GM12878 (cell line): Measurements from ENCODE around the gene GPR137B. TPM values are rescaled to one million over a fixed set of nuclear protein-coding genes. Genes with fewer than 3 reads are reported as not detected.
A peak's percentile ranks its signal among the peaks of the same experiment; 100 is the strongest.
"Not testable (repeated sequence)": the region's sequence is repeated elsewhere in the genome, so short reads cannot be mapped to it uniquely, and the experiment has no call there.

ENCODE experiments used
- ATAC-seq: fragments of 200-7000 bp; cut with Tn5 transposase; 3 replicates; pipeline ENCODE4 v1.9.1; 2020; ENCODE audit warnings: mild to moderate bottlenecking, moderate library complexity
- BruUV-seq: library from RNA; stranded (reverse); fragments of 400-500 nt; replicated peaks from 2 replicates; lab custom pipeline; 2021; lab: Mats Ljungman, UMichigan
- CTCF ChIA-PET: fragments of 300-600 bp; sonication (Branson Sonifier 250); formaldehyde crosslinking; extraction: SDS; loops from one replicate; lab custom pipeline; 2021; ENCODE audit warnings: inconsistent platforms; lab: Yijun Ruan, JAX
- POLR2A ChIA-PET: fragments of 350-600 bp; formaldehyde crosslinking; extraction: SDS; loops from one replicate; lab custom pipeline; 2021; ENCODE audit warnings: inconsistent platforms; lab: Charles Lee
- RAD21 ChIA-PET: fragments of 300-600 bp; sonication (Branson Sonifier 250); formaldehyde crosslinking; loops from one replicate; lab custom pipeline; 2023; ENCODE audit warnings: antibody characterized with exemption; ENCODE audit not compliant: unreplicated experiment; lab: Charles Lee
- SMC1A ChIA-PET: fragments of 300-600 bp; sonication (Branson Sonifier 250); formaldehyde crosslinking; loops from one replicate; lab custom pipeline; 2023; ENCODE audit not compliant: unreplicated experiment, uncharacterized antibody; lab: Charles Lee
- DNase-seq: peaks from one replicate; pipeline ENCODE4 v3.0.0-alpha.2; 2011; ENCODE audit warnings: low read depth, low spot score
- FAIRE-seq: peaks from 3 replicates; lab custom pipeline; 2011; peaks lifted over from hg19 to GRCh38; lab: Jason Lieb, UNC
- H2AFZ ChIP-seq: 2 replicates; pipeline ENCODE4 v1.6.0; 2011; ENCODE audit warnings: low read depth, low read length, control low read depth; ENCODE audit not compliant: control insufficient read depth
- H3K27ac ChIP-seq: 2 replicates; pipeline ENCODE4 v1.5.1; 2011; ENCODE audit warnings: control low read depth; ENCODE audit not compliant: control insufficient read depth, insufficient read depth
- H3K27me3 ChIP-seq, 2 experiments: replicated peaks in 1 of 2; 2 replicates each; pipeline versions ENCODE4 v1.6.0 to v1.6.1; 2011; ENCODE audit warnings: low read length in 1 of 2; ENCODE audit not compliant: control insufficient read depth in 2 of 2, insufficient read depth in 2 of 2
- H3K36me3 ChIP-seq, 2 experiments: 2 replicates each; pipeline ENCODE4 v1.5.1; 2011; ENCODE audit warnings: low read length in 1 of 2; ENCODE audit not compliant: control insufficient read depth in 2 of 2, insufficient read depth in 2 of 2
- H3K4me1 ChIP-seq: 2 replicates; pipeline ENCODE4 v1.6.1; 2011; ENCODE audit warnings: mild to moderate bottlenecking, low read length, moderate library complexity, mixed read lengths; ENCODE audit not compliant: control insufficient read depth, insufficient read depth
- H3K4me2 ChIP-seq: 2 replicates; pipeline ENCODE4 v1.6.0; 2011; ENCODE audit warnings: control low read depth; ENCODE audit not compliant: control insufficient read depth, insufficient read depth
- H3K4me3 ChIP-seq: fragments of 200-600 bp; sonication (generic); 2 replicates; pipeline ENCODE4 v1.5.1; 2016
- H3K79me2 ChIP-seq: 2 replicates; pipeline ENCODE4 v1.6.0; 2011; ENCODE audit warnings: low read length; ENCODE audit not compliant: control insufficient read depth, insufficient read depth
- H3K9ac ChIP-seq: 2 replicates; pipeline ENCODE4 v1.8.0; 2011; ENCODE audit warnings: low read length, control low read depth, mixed read lengths; ENCODE audit not compliant: control insufficient read depth, insufficient read depth
- H3K9me3 ChIP-seq: replicated peaks from 3 replicates; pipeline ENCODE4 v1.5.1; 2011; ENCODE audit warnings: mild to moderate bottlenecking, low read length; ENCODE audit not compliant: control insufficient read depth, insufficient read depth
- H4K20me1 ChIP-seq: 2 replicates; pipeline ENCODE4 v1.6.0; 2011; ENCODE audit not compliant: control insufficient read depth, insufficient read depth
- BCL11A ChIP-seq: IDR thresholded peaks from 2 replicates; pipeline ENCODE4 v1.6.1; 2011; ENCODE audit warnings: low read depth, low read length
- BCL3 ChIP-seq: IDR thresholded peaks from 2 replicates; pipeline ENCODE4 v1.6.1; 2011; ENCODE audit warnings: borderline replicate concordance, low read depth, mild to moderate bottlenecking, moderate library complexity, low read length; ENCODE audit not compliant: insufficient read depth, poor library complexity, severe bottlenecking
- BHLHE40 ChIP-seq, 2 experiments: fragments of 450-650 bp in 1 of 2; IDR thresholded peaks; 2 replicates each; pipeline ENCODE4 v1.6.1; 2011 to 2017; ENCODE audit warnings: low read depth in 2 of 2, borderline replicate concordance in 1 of 2, improper control_type of control experiment in 1 of 2, low read length in 1 of 2, mild to moderate bottlenecking in 1 of 2
- CREM ChIP-seq: IDR thresholded peaks from 2 replicates; pipeline ENCODE4 v1.6.1; 2014; ENCODE audit warnings: antibody characterized with exemption, low read depth
- EED ChIP-seq: sonication (generic); IDR thresholded peaks from 2 replicates; pipeline ENCODE4 v1.6.1; 2016; ENCODE audit warnings: antibody characterized with exemption, low read depth
- EP300 ChIP-seq, 2 experiments: fragments of 150-350 bp in 1 of 2; IDR thresholded peaks; 2 replicates each; pipeline ENCODE4 v1.6.1; 2011 to 2012; ENCODE audit warnings: low read depth in 2 of 2, low read length in 2 of 2, borderline replicate concordance in 1 of 2, improper control_type of control experiment in 1 of 2, inconsistent platforms in 1 of 2; ENCODE audit not compliant: control insufficient read depth in 1 of 2
- IRF4 ChIP-seq: IDR thresholded peaks from 2 replicates; pipeline ENCODE4 v1.6.1; 2011; ENCODE audit warnings: low read depth, low read length
- JUNB ChIP-seq: IDR thresholded peaks from 2 replicates; pipeline ENCODE4 v1.6.1; 2016; ENCODE audit warnings: antibody characterized with exemption, mild to moderate bottlenecking
- JUND ChIP-seq: IDR thresholded peaks from 2 replicates; pipeline ENCODE4 v1.6.1; 2012; ENCODE audit warnings: low read depth, mild to moderate bottlenecking, low read length, improper control_type of control experiment, moderate library complexity
- PBX3 ChIP-seq: IDR thresholded peaks from 2 replicates; pipeline ENCODE4 v1.6.1; 2011; ENCODE audit warnings: mild to moderate bottlenecking, low read depth, low read length, moderate library complexity; ENCODE audit not compliant: insufficient replicate concordance
- PML ChIP-seq: IDR thresholded peaks from 2 replicates; pipeline ENCODE4 v1.6.1; 2012; ENCODE audit warnings: low read length, inconsistent platforms
- POU2F2 ChIP-seq: IDR thresholded peaks from 3 replicates; pipeline ENCODE4 v1.6.1; 2011; ENCODE audit warnings: low read depth, mild to moderate bottlenecking, low read length, borderline replicate concordance
- RAD51 ChIP-seq: fragments of 450-650 bp; IDR thresholded peaks from 2 replicates; pipeline ENCODE4 v1.6.1; 2016; ENCODE audit warnings: moderate library complexity, mild to moderate bottlenecking, inconsistent platforms
- RUNX3 ChIP-seq: IDR thresholded peaks from 2 replicates; pipeline ENCODE4 v1.6.1; 2012; ENCODE audit warnings: low read length, inconsistent platforms
- SREBF1 ChIP-seq: IDR thresholded peaks from 2 replicates; pipeline ENCODE4 v1.6.1; 2012; ENCODE audit warnings: mild to moderate bottlenecking, low read length
- SRF ChIP-seq, 2 experiments: IDR thresholded peaks; 2 replicates each; pipeline ENCODE4 v1.6.1; 2011; ENCODE audit warnings: low read depth in 2 of 2, low read length in 2 of 2, mild to moderate bottlenecking in 1 of 2, moderate library complexity in 1 of 2
- TCF12 ChIP-seq: IDR thresholded peaks from 2 replicates; pipeline ENCODE4 v1.6.1; 2011; ENCODE audit warnings: low read depth, mild to moderate bottlenecking, low read length
- TCF3 ChIP-seq: IDR thresholded peaks from 2 replicates; pipeline ENCODE4 v1.6.1; 2012; ENCODE audit warnings: low read depth, mild to moderate bottlenecking, low read length, borderline replicate concordance; ENCODE audit not compliant: insufficient read depth
- WGBS: methylation state at CpG from one replicate; pipeline ENCODE4 v1.1.6; 2016; ENCODE audit warnings: low lambda C conversion rate; ENCODE audit not compliant: insufficient replicate concordance, insufficient coverage; ENCODE audit errors: missing lambda C conversion rate; 5-methylcytosine and 5-hydroxymethylcytosine counted together
- in situ Hi-C: fragments of 300-500 bp; cut with MboI; formaldehyde crosslinking; loops from 9 replicates; pipeline ENCODE4 v1.14.3; 2018; ENCODE audit warnings: mixed read lengths
- intact Hi-C: fragments of 100-400 bp; cut with micrococcal nuclease; formaldehyde crosslinking; loops from one replicate; pipeline ENCODE4 v1.14.2; 2022; ENCODE audit not compliant: unreplicated experiment
- polyA plus RNA-seq, 11 experiments: library from polyadenylated mRNA; depleted of rRNA in 4 of 11; unstranded in 6 of 11; stranded (reverse) in 5 of 11; fragments of >200 nt; fragmentation: Nextera tagmentation in 4 of 11; fragmentation: Illumina TruSeq in 1 of 11; extraction: Ambion mirVana in 4 of 11; extraction: Trizol in 1 of 11; gene quantifications; 1 replicate in 1 of 11; 2 replicates in 10 of 11; pipeline versions ENCODE4 v1.2.1 to v1.2.3, GENCODE V29; 2011 to 2016; ENCODE audit warnings: inconsistent platforms in 2 of 11, missing spikeins in 2 of 11, low read depth in 1 of 11
- total RNA-seq, 4 experiments: library from RNA; depleted of rRNA in 3 of 4; stranded (reverse); fragments of >200 nt in 3 of 4; fragmentation: Illumina TruSeq in 1 of 4; extraction: Trizol in 1 of 4; gene quantifications; 2 replicates each; pipeline versions ENCODE4 v1.2.1 to v1.2.3, GENCODE V29; 2013 to 2021

The GPR137B gene
- total and polyA plus RNA-seq, 10 of the 15 experiments (the other 5 are each of a cell fraction or from before 2014, with no cell fraction given) = 5.4 to 20.8 (median 12.5) TPM

GRCh38 chr1:236096660-236097482 is 45.5 kb upstream of the GPR137B start:
- H3K4me3 ChIP-seq, H3K36me3 ChIP-seq, RAD21 ChIA-PET, H4K20me1 ChIP-seq, POLR2A ChIA-PET, CTCF ChIA-PET, H2AFZ ChIP-seq, BruUV-seq, H3K27me3 ChIP-seq, H3K9ac ChIP-seq, intact Hi-C loops, SMC1A ChIA-PET, H3K4me1 ChIP-seq, H3K4me2 ChIP-seq, H3K79me2 ChIP-seq, in situ Hi-C loops: not testable (repeated sequence)
- DNase-seq (peak; percentile 70), ATAC-seq (peak; percentile 58), FAIRE-seq (peak; percentile 78)
- peak overlapping the region; percentile 35 for H3K27ac ChIP-seq
- 0 out of 4 replicates have a peak, but pooled peaks of 1 of the 2 experiments have one; percentile 10 for TF ChIP-seq SRF (IDR thresholded peaks at IDR 0.05; ENCODE audit: low read depth in 2 of 2, low read length in 2 of 2)
- 0 out of 2 replicates have a peak, but pooled peaks have one; percentile 33 for TF ChIP-seq SREBF1
- TF ChIP-seq EP300 (IDR thresholded peaks at IDR 0.05; ENCODE audit: borderline replicate concordance in 1 of 2, control insufficient read depth in 1 of 2, low read depth in 2 of 2, low read length in 2 of 2) = peak; percentile 32 to 62; a peak in 1 of 4 replicates
- TF ChIP-seq CREM = 0 out of 2 replicates have a peak, but pooled peaks have one; percentile 20
- TF ChIP-seq JUNB = peak; percentile 92
- TF ChIP-seq RAD51 = peak; percentile 53; the same call in 1 of the 2 replicates
- TF ChIP-seq TCF12 = peak; percentile 95
- TF ChIP-seq TCF3 = peak; percentile 97
- TF ChIP-seq JUND = peak; percentile 90
- TF ChIP-seq PML = 0 out of 2 replicates have a peak, but pooled peaks have one; percentile 28
- peak; percentile 29 for TF ChIP-seq PBX3
- 0 out of 3 replicates have a peak, but pooled peaks have one; percentile 51 for TF ChIP-seq POU2F2
- TF ChIP-seq RUNX3 = peak; percentile 33; the same call in 1 of the 2 replicates
- TF ChIP-seq BCL11A = peak; percentile 66; the same call in 1 of the 2 replicates
- peak; percentile 51; the same call in 1 of the 2 replicates for TF ChIP-seq IRF4
- TF ChIP-seq BHLHE40 (IDR thresholded peaks at IDR 0.05; ENCODE audit: borderline replicate concordance in 1 of 2, low read depth in 2 of 2, low read length in 1 of 2) = peak; percentile 54; a peak in 2 of 4 replicates
- TF ChIP-seq BCL3 = peak; percentile 85
- TF ChIP-seq EED = peak; percentile 57; the same call in 1 of the 2 replicates
- H3K9me3 ChIP-seq = peaks cover 13% of the 10 kb centered on the region
- WGBS = 45% methylated on average over 15 of the region's 15 CpGs
